GM12878 (cell line): ENCODE measurements around the gene IGHMBP2. TPM values are rescaled to one million over a fixed set of nuclear protein-coding genes. Genes with fewer than 3 reads are reported as not detected.

Source experiments
- ATAC-seq: fragments of 200-7000 bp; cut with Tn5 transposase; 3 replicates; pipeline ENCODE4 v1.9.1; 2020; ENCODE audit warnings: mild to moderate bottlenecking, moderate library complexity
- BruUV-seq: library from RNA; stranded (reverse); fragments of 400-500 nt; replicated peaks from 2 replicates; lab custom pipeline; 2021; lab: Mats Ljungman, UMichigan
- CTCF ChIA-PET: fragments of 300-600 bp; sonication (Branson Sonifier 250); formaldehyde crosslinking; extraction: SDS; loops from one replicate; lab custom pipeline; 2021; ENCODE audit warnings: inconsistent platforms; lab: Yijun Ruan, JAX
- POLR2A ChIA-PET: fragments of 350-600 bp; formaldehyde crosslinking; extraction: SDS; loops from one replicate; lab custom pipeline; 2021; ENCODE audit warnings: inconsistent platforms; lab: Charles Lee
- RAD21 ChIA-PET: fragments of 300-600 bp; sonication (Branson Sonifier 250); formaldehyde crosslinking; loops from one replicate; lab custom pipeline; 2023; ENCODE audit warnings: antibody characterized with exemption; ENCODE audit not compliant: unreplicated experiment; lab: Charles Lee
- SMC1A ChIA-PET: fragments of 300-600 bp; sonication (Branson Sonifier 250); formaldehyde crosslinking; loops from one replicate; lab custom pipeline; 2023; ENCODE audit not compliant: unreplicated experiment, uncharacterized antibody; lab: Charles Lee
- DNase-seq: peaks from one replicate; pipeline ENCODE4 v3.0.0-alpha.2; 2011; ENCODE audit warnings: low read depth, low spot score
- FAIRE-seq: peaks from 3 replicates; lab custom pipeline; 2011; peaks lifted over from hg19 to GRCh38; lab: Jason Lieb, UNC
- H2AFZ ChIP-seq: 2 replicates; pipeline ENCODE4 v1.6.0; 2011; ENCODE audit warnings: low read depth, low read length, control low read depth; ENCODE audit not compliant: control insufficient read depth
- H3K27ac ChIP-seq: 2 replicates; pipeline ENCODE4 v1.5.1; 2011; ENCODE audit warnings: control low read depth; ENCODE audit not compliant: control insufficient read depth, insufficient read depth
- H3K27me3 ChIP-seq, 2 experiments: replicated peaks in 1 of 2; 2 replicates each; pipeline versions ENCODE4 v1.6.0 to v1.6.1; 2011; ENCODE audit warnings: low read length in 1 of 2; ENCODE audit not compliant: control insufficient read depth in 2 of 2, insufficient read depth in 2 of 2
- H3K36me3 ChIP-seq, 2 experiments: 2 replicates each; pipeline ENCODE4 v1.5.1; 2011; ENCODE audit warnings: low read length in 1 of 2; ENCODE audit not compliant: control insufficient read depth in 2 of 2, insufficient read depth in 2 of 2
- H3K4me1 ChIP-seq: 2 replicates; pipeline ENCODE4 v1.6.1; 2011; ENCODE audit warnings: mild to moderate bottlenecking, low read length, moderate library complexity, mixed read lengths; ENCODE audit not compliant: control insufficient read depth, insufficient read depth
- H3K4me2 ChIP-seq: 2 replicates; pipeline ENCODE4 v1.6.0; 2011; ENCODE audit warnings: control low read depth; ENCODE audit not compliant: control insufficient read depth, insufficient read depth
- H3K4me3 ChIP-seq: fragments of 200-600 bp; sonication (generic); 2 replicates; pipeline ENCODE4 v1.5.1; 2016
- H3K79me2 ChIP-seq: 2 replicates; pipeline ENCODE4 v1.6.0; 2011; ENCODE audit warnings: low read length; ENCODE audit not compliant: control insufficient read depth, insufficient read depth
- H3K9ac ChIP-seq: 2 replicates; pipeline ENCODE4 v1.8.0; 2011; ENCODE audit warnings: low read length, control low read depth, mixed read lengths; ENCODE audit not compliant: control insufficient read depth, insufficient read depth
- H3K9me3 ChIP-seq: replicated peaks from 3 replicates; pipeline ENCODE4 v1.5.1; 2011; ENCODE audit warnings: mild to moderate bottlenecking, low read length; ENCODE audit not compliant: control insufficient read depth, insufficient read depth
- H4K20me1 ChIP-seq: 2 replicates; pipeline ENCODE4 v1.6.0; 2011; ENCODE audit not compliant: control insufficient read depth, insufficient read depth
- BCL11A ChIP-seq: IDR thresholded peaks from 2 replicates; pipeline ENCODE4 v1.6.1; 2011; ENCODE audit warnings: low read depth, low read length
- BMI1 ChIP-seq: fragments of 450-650 bp; IDR thresholded peaks from 2 replicates; pipeline ENCODE4 v1.6.1; 2016; ENCODE audit warnings: mild to moderate bottlenecking, moderate library complexity, borderline replicate concordance
- BRCA1 ChIP-seq: IDR thresholded peaks from 2 replicates; pipeline ENCODE4 v1.6.1; 2011; ENCODE audit warnings: low read depth, low read length, improper control_type of control experiment
- CBFB ChIP-seq: IDR thresholded peaks from 2 replicates; pipeline ENCODE4 v1.6.1; 2016; ENCODE audit warnings: antibody characterized with exemption, low read depth
- CREB1 ChIP-seq: IDR thresholded peaks from 2 replicates; pipeline ENCODE4 v1.6.1; 2012; ENCODE audit warnings: low read depth, mild to moderate bottlenecking, inconsistent platforms
- EP300 ChIP-seq, 2 experiments: fragments of 150-350 bp in 1 of 2; IDR thresholded peaks; 2 replicates each; pipeline ENCODE4 v1.6.1; 2011 to 2012; ENCODE audit warnings: low read depth in 2 of 2, low read length in 2 of 2, borderline replicate concordance in 1 of 2, improper control_type of control experiment in 1 of 2, inconsistent platforms in 1 of 2; ENCODE audit not compliant: control insufficient read depth in 1 of 2
- ESRRA ChIP-seq: IDR thresholded peaks from 2 replicates; pipeline ENCODE4 v1.6.1; 2012; ENCODE audit warnings: mild to moderate bottlenecking, low read length, improper control_type of control experiment
- EZH2 ChIP-seq: IDR thresholded peaks from 2 replicates; pipeline ENCODE4 v1.6.1; 2012; ENCODE audit warnings: low read depth, mild to moderate bottlenecking, control low read depth, inconsistent platforms, low read length, borderline replicate concordance; ENCODE audit not compliant: control insufficient read depth
- FOS ChIP-seq: IDR thresholded peaks from 3 replicates; pipeline ENCODE4 v1.6.1; 2011; ENCODE audit warnings: borderline replicate concordance; ENCODE audit not compliant: insufficient read length; ENCODE audit errors: extremely low read depth
- HSF1 ChIP-seq: fragments of 150-350 bp; IDR thresholded peaks from 2 replicates; pipeline ENCODE4 v1.6.1; 2014; ENCODE audit warnings: mild to moderate bottlenecking, low read depth, low read length
- MTA2 ChIP-seq: fragments of 450-650 bp; IDR thresholded peaks from 2 replicates; pipeline ENCODE4 v1.6.1; 2016; ENCODE audit warnings: low read depth, mild to moderate bottlenecking, moderate library complexity
- NR2C2 ChIP-seq: IDR thresholded peaks from 2 replicates; pipeline ENCODE4 v1.6.1; 2011; ENCODE audit warnings: borderline replicate concordance, low read depth; ENCODE audit not compliant: control insufficient read depth, insufficient read length
- PKNOX1 ChIP-seq: fragments of 450-650 bp; IDR thresholded peaks from 2 replicates; pipeline ENCODE4 v1.6.1; 2016; ENCODE audit warnings: mild to moderate bottlenecking
- RBBP5 ChIP-seq: fragments of 200-600 bp; sonication (generic); conservative IDR thresholded peaks from 2 replicates; pipeline ENCODE4 v1.6.1; 2016
- SMAD5 ChIP-seq: IDR thresholded peaks from 2 replicates; pipeline ENCODE4 v1.6.1; 2016; ENCODE audit warnings: antibody characterized with exemption, low read depth
- WGBS: methylation state at CpG from one replicate; pipeline ENCODE4 v1.1.6; 2016; ENCODE audit warnings: low lambda C conversion rate; ENCODE audit not compliant: insufficient replicate concordance, insufficient coverage; ENCODE audit errors: missing lambda C conversion rate; 5-methylcytosine and 5-hydroxymethylcytosine counted together
- in situ Hi-C: fragments of 300-500 bp; cut with MboI; formaldehyde crosslinking; loops from 9 replicates; pipeline ENCODE4 v1.14.3; 2018; ENCODE audit warnings: mixed read lengths
- intact Hi-C: fragments of 100-400 bp; cut with micrococcal nuclease; formaldehyde crosslinking; loops from one replicate; pipeline ENCODE4 v1.14.2; 2022; ENCODE audit not compliant: unreplicated experiment
- polyA plus RNA-seq, 11 experiments: library from polyadenylated mRNA; depleted of rRNA in 4 of 11; unstranded in 6 of 11; stranded (reverse) in 5 of 11; fragments of >200 nt; fragmentation: Nextera tagmentation in 4 of 11; fragmentation: Illumina TruSeq in 1 of 11; extraction: Ambion mirVana in 4 of 11; extraction: Trizol in 1 of 11; gene quantifications; 1 replicate in 1 of 11; 2 replicates in 10 of 11; pipeline versions ENCODE4 v1.2.1 to v1.2.3, GENCODE V29; 2011 to 2016; ENCODE audit warnings: inconsistent platforms in 2 of 11, missing spikeins in 2 of 11, low read depth in 1 of 11
- total RNA-seq, 4 experiments: library from RNA; depleted of rRNA in 3 of 4; stranded (reverse); fragments of >200 nt in 3 of 4; fragmentation: Illumina TruSeq in 1 of 4; extraction: Trizol in 1 of 4; gene quantifications; 2 replicates each; pipeline versions ENCODE4 v1.2.1 to v1.2.3, GENCODE V29; 2013 to 2021

The IGHMBP2 gene
- total and polyA plus RNA-seq, 10 of the 15 experiments (the other 5 are each of a cell fraction or from before 2014, with no cell fraction given): 1.4 to 20.1 (median 11.2) TPM

- Histone ChIP-seq H3K9ac (no peak overlapping the region), H2AFZ (no peak overlapping the region), H3K27me3 (no peaks in the 10 kb centered on the region), H3K36me3 (no peaks in the 10 kb centered on the region), H3K9me3 (no peaks in the 10 kb centered on the region; the same call in 2 of the 3 replicates), H3K79me2 (no peaks in the 10 kb centered on the region), H4K20me1 (no peaks in the 10 kb centered on the region), H3K27ac (no peak overlapping the region), H3K4me1 (no peaks in the 10 kb centered on the region), H3K4me3 (no peak overlapping the region), H3K4me2 (no peak overlapping the region)
- intact Hi-C loops: no loop called here
- POLR2A ChIA-PET: no interaction called here
- 68% methylated on average over 6 of the region's 6 CpGs for WGBS
- no peak for TF ChIP-seq EP300 (IDR thresholded peaks at IDR 0.05; ENCODE audit: borderline replicate concordance in 1 of 2, control insufficient read depth in 1 of 2, low read depth in 2 of 2, low read length in 2 of 2)
- no peak for TF ChIP-seq RBBP5
- TF ChIP-seq PKNOX1: no peak
- no peak for TF ChIP-seq ESRRA
- no peak for TF ChIP-seq BMI1
- TF ChIP-seq CBFB: no peak
- TF ChIP-seq FOS: no peak
- TF ChIP-seq BRCA1: no peak
- TF ChIP-seq MTA2: no peak
- no peak for TF ChIP-seq CREB1
- TF ChIP-seq BCL11A: no peak
- no peak for TF ChIP-seq HSF1
- TF ChIP-seq EZH2: no peak
- TF ChIP-seq SMAD5: no peak
- no peak for TF ChIP-seq NR2C2
- DNase-seq (no peak), FAIRE-seq (no peak), ATAC-seq (no peak)
- CTCF ChIA-PET: no interaction called here
- SMC1A ChIA-PET: no interaction called here
- no TSS peak for BruUV-seq
- in situ Hi-C loops: no loop called here
- RAD21 ChIA-PET: no interaction called here
Observed at GRCh38 chr11:68862421-68862820, 41.3 kb upstream of the IGHMBP2 start.
